Stimulated activated naive CD8-positive, alpha-beta T cell treated with anti-CD3 and anti-CD28 coated beads, Interleukin-15, amount 100 ng/mL, for 72 hours (primary cell): ENCODE data around the gene OAS3.
"Not testable (repeated sequence)": the region's sequence is repeated elsewhere in the genome, so short reads cannot be mapped to it uniquely, and the experiment has no call there.

Experiments used
- ATAC-seq: fragments of 150-1000 bp; cut with Tn5 transposase; 2 replicates; pipeline ENCODE4 v1.10.0; 2021; ENCODE audit warnings: mild to moderate bottlenecking, moderate library complexity
- DNase-seq, 2 donors: peaks; one replicate each; pipeline ENCODE4 v3.0.0; 2021 to 2022
- H3K27ac Mint-ChIP-seq, 2 donors: one replicate each; pipeline ENCODE4 v1.8.0; 2022; ENCODE audit warnings: mild to moderate bottlenecking in 2 of 2, mixed read lengths in 2 of 2, moderate library complexity in 2 of 2
- H3K27me3 Mint-ChIP-seq: one replicate; pipeline ENCODE4 v1.8.0; 2022; ENCODE audit warnings: mixed read lengths
- H3K4me1 Mint-ChIP-seq: one replicate; pipeline ENCODE4 v1.8.0; 2022; ENCODE audit warnings: mild to moderate bottlenecking, mixed read lengths
- H3K4me3 Mint-ChIP-seq, 2 donors: one replicate each; pipeline ENCODE4 v1.8.0; 2022; ENCODE audit warnings: mild to moderate bottlenecking in 2 of 2, mixed read lengths in 2 of 2, moderate library complexity in 1 of 2
- H3K9me3 Mint-ChIP-seq, 2 donors: one replicate each; pipeline ENCODE4 v1.8.0; 2022; ENCODE audit warnings: mixed read lengths in 2 of 2

The OAS3 gene

GRCh38 chr12:112980491-112981158, 42.4 kb downstream of the OAS3 start:
- Mint-ChIP-seq H3K4me1 (peaks cover 55% of the 10 kb centered on the region), H3K27me3 (no peaks in the 10 kb centered on the region), H3K9me3 (peaks cover 43 to 44% of the 10 kb centered on the region in 2 donors), H3K27ac (peak overlapping the region in 1 of 2 donors; percentile 88), H3K4me3 (peak overlapping the region; percentile 74 to 90)
- ATAC-seq, result no peak
- DNase-seq, result no peak

GRCh38 chr12:112985642-112986290, 47.5 kb downstream of the OAS3 start:
- Mint-ChIP-seq H3K27ac (peak overlapping the region in 1 of 2 donors; percentile 85), H3K4me1 (peaks cover 72% of the 10 kb centered on the region), H3K4me3 (no peak overlapping the region), H3K9me3 (peaks cover 43% of the 10 kb centered on the region in 2 donors), H3K27me3 (no peaks in the 10 kb centered on the region)
- ATAC-seq (no peak), DNase-seq (no peak)

- H3K27ac Mint-ChIP-seq, result peak overlapping the region in 1 of 2 donors; percentile 85
- no peaks in the 10 kb centered on the region for H3K27me3 Mint-ChIP-seq
- ATAC-seq (no peak), DNase-seq (no peak)
- H3K4me1 Mint-ChIP-seq, result peaks cover 66% of the 10 kb centered on the region
- H3K4me3 Mint-ChIP-seq, result no peak overlapping the region
- H3K9me3 Mint-ChIP-seq, result peaks cover 40 to 41% of the 10 kb centered on the region in 2 donors
Observed at GRCh38 chr12:112986291-112986800, 48.1 kb downstream of the OAS3 start.

- peaks cover 54% of the 10 kb centered on the region for H3K4me1 Mint-ChIP-seq
- DNase-seq (no peak), ATAC-seq (no peak)
- H3K27ac Mint-ChIP-seq, result peak overlapping the region; percentile 68 to 80
- H3K4me3 Mint-ChIP-seq, result no peak overlapping the region
- no peaks in the 10 kb centered on the region for H3K27me3 Mint-ChIP-seq
- peaks cover 29 to 38% of the 10 kb centered on the region in 2 donors for H3K9me3 Mint-ChIP-seq
Observed at GRCh38 chr12:112987561-112987960, 49.3 kb downstream of the OAS3 start.

GRCh38 chr12:112988224-112988623, 50.0 kb downstream of the OAS3 start:
- ATAC-seq, result peak; percentile 86
- Mint-ChIP-seq H3K4me3 (peak overlapping the region in 1 of 2 donors; percentile 7), H3K27me3 (no peaks in the 10 kb centered on the region), H3K9me3 (peaks cover 23 to 33% of the 10 kb centered on the region in 2 donors), H3K4me1 (peaks cover 47% of the 10 kb centered on the region), H3K27ac (peak overlapping the region; percentile 79 to 80)
- peak in 1 of 2 donors; percentile 46 for DNase-seq

GRCh38 chr12:112988823-112989385, 50.6 kb downstream of the OAS3 start:
- not testable (repeated sequence) for H3K4me3 Mint-ChIP-seq, H3K27me3 Mint-ChIP-seq, DNase-seq, ATAC-seq
- peak overlapping the region; percentile 59 to 86 for H3K27ac Mint-ChIP-seq
- H3K4me1 Mint-ChIP-seq, result peaks cover 41% of the 10 kb centered on the region
- H3K9me3 Mint-ChIP-seq, result peaks cover 17 to 27% of the 10 kb centered on the region in 2 donors

- Mint-ChIP-seq H3K4me1 (peaks cover 36% of the 10 kb centered on the region), H3K27me3 (no peaks in the 10 kb centered on the region), H3K4me3 (no peak overlapping the region), H3K27ac (peak overlapping the region in 1 of 2 donors; percentile 20), H3K9me3 (peaks cover 8 to 18% of the 10 kb centered on the region in 2 donors)
- DNase-seq, result no peak
- ATAC-seq, result no peak
Observed at GRCh38 chr12:112989806-112990205, 51.5 kb downstream of the OAS3 start.

GRCh38 chr12:112992541-112993398, 54.5 kb downstream of the OAS3 start:
- Mint-ChIP-seq H3K27ac (no peak overlapping the region), H3K9me3 (peaks cover 4 to 11% of the 10 kb centered on the region in 2 donors), H3K27me3 (no peaks in the 10 kb centered on the region), H3K4me1 (peaks cover 16% of the 10 kb centered on the region), H3K4me3 (no peak overlapping the region)
- DNase-seq (peak; percentile 42 to 58), ATAC-seq (peak; percentile 61)

GRCh38 chr12:112995008-112995407, 56.7 kb downstream of the OAS3 start:
- no peak for DNase-seq
- Mint-ChIP-seq H3K4me1 (no peaks in the 10 kb centered on the region), H3K4me3 (no peak overlapping the region), H3K27me3 (no peaks in the 10 kb centered on the region), H3K27ac (no peak overlapping the region), H3K9me3 (peaks cover 6 to 11% of the 10 kb centered on the region in 2 donors)
- no peak for ATAC-seq

GRCh38 chr12:112996501-112996900, 58.2 kb downstream of the OAS3 start:
- peaks cover 6 to 7% of the 10 kb centered on the region in 2 donors for H3K9me3 Mint-ChIP-seq
- DNase-seq (no peak), ATAC-seq (no peak)
- H3K27ac Mint-ChIP-seq, result no peak overlapping the region
- H3K27me3 Mint-ChIP-seq, result no peaks in the 10 kb centered on the region
- no peak overlapping the region for H3K4me3 Mint-ChIP-seq
- H3K4me1 Mint-ChIP-seq, result no peaks in the 10 kb centered on the region

- Mint-ChIP-seq H3K4me1 (no peaks in the 10 kb centered on the region), H3K4me3 (no peak overlapping the region), H3K27ac (peak overlapping the region in 1 of 2 donors; percentile 62), H3K9me3 (peaks cover 0 to 6% of the 10 kb centered on the region in 2 donors), H3K27me3 (no peaks in the 10 kb centered on the region)
- DNase-seq (no peak), ATAC-seq (no peak)
Observed at GRCh38 chr12:112997506-112997905, 59.2 kb downstream of the OAS3 start.

- ATAC-seq (no peak), DNase-seq (no peak)
- Mint-ChIP-seq H3K27ac (no peak overlapping the region), H3K9me3 (peaks cover 0 to 6% of the 10 kb centered on the region in 2 donors), H3K4me3 (no peak overlapping the region), H3K27me3 (no peaks in the 10 kb centered on the region), H3K4me1 (no peaks in the 10 kb centered on the region)
Observed at GRCh38 chr12:112998987-112999767, 60.9 kb downstream of the OAS3 start.

- H3K27me3 Mint-ChIP-seq, result no peaks in the 10 kb centered on the region
- H3K4me3 Mint-ChIP-seq, result no peak overlapping the region
- H3K4me1 Mint-ChIP-seq, result no peaks in the 10 kb centered on the region
- H3K9me3 Mint-ChIP-seq, result peaks cover 0 to 6% of the 10 kb centered on the region in 2 donors
- no peak for ATAC-seq
- DNase-seq, result no peak
- no peak overlapping the region for H3K27ac Mint-ChIP-seq
Observed at GRCh38 chr12:113000433-113000832, 62.2 kb downstream of the OAS3 start.

- Mint-ChIP-seq H3K27ac (peak overlapping the region in 1 of 2 donors; percentile 42), H3K4me1 (no peaks in the 10 kb centered on the region), H3K4me3 (no peak overlapping the region), H3K27me3 (no peaks in the 10 kb centered on the region), H3K9me3 (peaks cover 0 to 6% of the 10 kb centered on the region in 2 donors)
- DNase-seq (no peak), ATAC-seq (no peak)
Observed at GRCh38 chr12:113002155-113002554, 63.9 kb downstream of the OAS3 start.
